ENCODE data around the gene CD96.

The CD96 gene

DNA sequence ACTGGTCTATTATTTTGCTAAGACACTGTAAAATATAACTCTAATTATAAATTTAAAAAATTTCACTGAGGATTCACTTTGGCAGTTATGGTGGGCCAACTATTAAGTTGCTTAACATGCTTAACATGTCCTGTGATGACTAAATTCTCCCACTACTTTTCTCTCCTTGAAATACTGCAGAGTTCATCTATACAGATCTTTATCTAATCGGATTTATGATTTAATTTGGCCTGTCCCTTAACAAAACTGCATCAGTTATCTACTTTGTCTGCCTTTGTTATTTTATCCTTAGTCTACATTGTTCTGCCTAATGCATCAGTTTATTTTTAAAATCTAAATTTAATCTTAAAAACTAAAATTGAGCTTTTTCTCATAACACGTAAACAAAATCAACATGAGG lies 26.4 kb downstream of the CD96 start:
- no peak for DNase-seq

DNA sequence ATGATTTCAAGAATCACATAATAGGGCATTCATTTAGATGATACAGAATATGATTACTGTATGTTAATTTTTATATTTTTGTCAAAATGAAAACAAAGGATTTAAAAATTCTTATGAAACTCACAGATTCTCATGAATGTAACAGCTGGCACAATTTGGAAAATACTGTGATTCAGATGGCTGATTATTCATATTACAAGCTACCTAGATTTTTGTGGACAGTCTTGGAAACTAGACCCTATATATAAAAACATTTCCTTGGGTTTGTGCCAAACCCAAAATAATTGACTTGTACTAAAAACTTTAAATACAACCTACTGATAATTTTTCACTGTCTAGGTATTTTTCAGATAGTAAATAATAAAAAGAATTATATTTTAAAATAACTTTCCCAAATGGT lies 26.9 kb downstream of the CD96 start:
- DNase-seq, result no peak

DNA sequence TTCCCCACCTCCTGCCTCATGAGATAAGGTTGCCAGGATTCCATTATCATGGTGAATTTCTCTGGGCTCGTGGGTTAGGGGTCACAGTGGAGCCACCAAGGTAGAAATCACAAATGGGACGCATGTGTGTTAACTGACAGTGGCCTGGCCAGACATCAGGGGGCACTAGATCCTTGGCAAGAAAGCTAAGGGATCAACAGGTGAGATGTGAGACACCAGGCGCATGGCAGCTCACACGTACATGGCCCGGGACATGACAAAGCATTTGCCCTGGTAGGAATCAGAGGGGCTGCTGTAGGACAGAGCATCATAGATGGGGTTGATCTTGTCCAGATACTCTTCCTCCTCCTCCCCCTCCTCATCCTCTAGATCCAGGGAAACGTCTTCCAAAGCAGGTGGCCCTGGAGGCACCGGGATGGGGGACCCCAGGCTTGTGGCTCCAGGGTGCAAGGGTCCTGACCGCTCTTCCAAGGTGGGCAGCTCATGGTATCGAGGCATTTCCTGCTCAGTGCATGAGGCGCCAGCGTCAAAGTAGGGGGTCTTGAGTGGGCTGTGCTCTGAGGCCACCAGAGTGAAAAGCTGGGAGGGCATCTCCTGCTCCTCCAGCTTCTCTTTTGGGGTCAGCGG lies 28.5 kb downstream of the CD96 start:
- DNase-seq, result no peak

DNA sequence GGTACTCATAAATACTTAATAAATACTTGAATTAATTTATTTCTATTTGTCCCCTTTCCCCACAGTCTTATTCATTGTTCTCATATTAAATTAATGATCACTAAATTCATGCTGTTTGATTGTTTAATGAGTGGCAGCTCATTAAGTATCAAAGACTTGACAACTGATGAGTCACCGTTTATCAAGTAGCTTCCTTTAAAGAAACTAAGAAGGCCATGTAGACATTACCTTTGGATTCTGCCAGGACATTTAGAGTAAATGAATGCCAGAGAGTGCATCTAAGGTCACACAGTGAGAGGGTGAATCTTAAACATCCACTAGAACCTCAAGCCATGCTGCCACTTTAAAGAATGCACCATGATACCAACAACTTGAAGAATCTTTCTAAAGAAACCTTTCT lies 29.3 kb downstream of the CD96 start:
- DNase-seq, result no peak

DNA sequence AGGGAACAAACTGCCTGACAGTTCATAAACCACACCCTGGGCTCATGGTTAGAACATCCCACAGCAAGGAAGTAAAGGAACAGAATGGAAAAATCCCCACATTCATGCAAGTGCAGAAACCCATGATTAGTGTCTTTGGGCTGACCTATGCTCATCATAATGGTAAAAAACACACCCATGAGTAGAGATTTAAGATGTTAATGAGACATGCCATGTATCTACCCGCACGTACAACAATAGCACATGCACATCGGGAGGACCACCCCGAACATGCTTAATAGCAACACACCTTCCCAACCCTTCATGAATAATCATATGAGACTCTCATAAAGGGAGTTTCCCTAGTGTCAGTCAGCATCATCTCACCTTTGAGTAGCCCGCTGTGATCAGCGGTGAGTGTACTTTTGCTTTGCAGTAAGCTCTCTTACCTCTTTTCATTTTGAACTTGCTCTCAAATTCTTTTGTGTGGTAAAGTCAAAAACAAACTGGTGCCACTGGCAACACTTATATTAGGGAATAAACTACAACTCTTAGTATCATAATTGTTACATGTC lies 30.0 kb downstream of the CD96 start:
- peak; percentile 28 for DNase-seq

DNA sequence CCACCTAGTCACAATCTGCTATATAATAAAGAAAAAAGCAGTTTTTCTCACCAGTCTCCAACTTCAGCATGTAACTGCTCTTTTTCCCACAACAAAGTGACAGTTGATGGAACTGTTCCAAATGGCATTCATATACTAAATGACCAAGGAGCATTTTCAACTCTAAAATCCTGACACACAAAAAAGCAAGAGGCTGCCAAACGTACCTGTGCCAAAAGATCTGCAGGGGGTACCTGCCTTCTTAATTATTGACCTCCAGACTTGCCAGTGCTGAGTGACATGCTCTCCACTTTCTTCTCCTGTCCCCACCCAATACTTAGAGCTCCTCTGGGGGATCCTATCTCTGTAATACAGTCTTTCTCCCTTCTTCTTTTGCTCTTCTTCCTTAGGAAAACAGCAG lies 35.1 kb downstream of the CD96 start:
- no peak for DNase-seq

DNA sequence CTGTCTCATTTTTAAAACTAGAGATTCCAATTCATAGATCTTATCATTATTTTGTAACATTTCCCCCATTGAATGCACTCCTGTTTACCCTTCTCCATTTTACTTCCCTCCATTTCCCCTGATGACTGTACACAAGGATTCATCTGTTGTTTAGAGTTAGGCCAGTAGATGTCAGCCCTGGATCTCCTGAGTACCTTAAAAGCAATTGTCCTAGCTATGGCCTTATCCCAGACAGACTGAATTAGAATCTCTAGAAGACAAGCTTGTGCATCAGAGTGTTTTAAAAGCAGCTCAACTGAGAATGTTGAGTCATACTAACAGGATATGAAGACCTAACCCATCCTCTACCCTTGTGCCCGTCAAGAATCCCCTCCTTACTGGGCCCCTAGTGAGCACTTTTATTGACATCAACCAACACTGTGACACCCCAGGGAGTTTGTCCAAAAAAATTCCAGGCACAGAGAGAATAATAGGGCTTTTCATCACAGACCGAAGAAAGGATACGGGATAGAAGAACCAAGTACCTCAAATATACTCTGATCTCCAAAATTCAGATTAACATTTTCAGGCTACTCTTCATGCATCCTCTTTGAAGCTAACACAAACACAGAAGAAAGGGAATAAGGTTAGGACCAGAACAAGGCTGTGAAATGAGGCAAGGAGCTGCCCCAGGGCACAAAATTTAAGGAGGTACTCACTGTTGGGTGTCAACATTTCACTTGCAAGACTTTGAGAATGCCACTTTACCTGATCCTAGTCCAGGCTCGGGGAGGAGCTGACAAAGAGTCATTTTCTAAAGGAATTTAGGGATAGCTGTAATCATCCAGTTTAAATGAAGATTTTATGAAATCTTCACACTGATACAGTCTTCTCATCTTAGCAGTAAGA lies 36.0 kb downstream of the CD96 start:
- DNase-seq, result peak; percentile 15

DNA sequence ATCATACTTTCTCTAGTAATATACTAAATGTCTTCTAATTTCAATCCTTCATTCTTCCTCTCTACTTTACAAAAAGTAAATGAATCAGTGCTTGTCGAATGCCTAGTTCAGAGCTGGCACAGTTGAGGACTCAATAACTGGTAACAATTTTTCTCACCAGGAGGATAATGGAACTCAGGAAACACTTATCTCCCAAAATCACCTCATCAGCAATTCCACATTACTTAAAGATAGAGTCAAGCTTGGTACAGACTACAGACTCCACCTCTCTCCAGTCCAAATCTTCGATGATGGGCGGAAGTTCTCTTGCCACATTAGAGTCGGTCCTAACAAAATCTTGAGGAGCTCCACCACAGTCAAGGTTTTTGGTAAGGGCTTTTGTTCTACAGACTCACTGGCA lies 36.9 kb downstream of the CD96 start:
- DNase-seq, result no peak

DNA sequence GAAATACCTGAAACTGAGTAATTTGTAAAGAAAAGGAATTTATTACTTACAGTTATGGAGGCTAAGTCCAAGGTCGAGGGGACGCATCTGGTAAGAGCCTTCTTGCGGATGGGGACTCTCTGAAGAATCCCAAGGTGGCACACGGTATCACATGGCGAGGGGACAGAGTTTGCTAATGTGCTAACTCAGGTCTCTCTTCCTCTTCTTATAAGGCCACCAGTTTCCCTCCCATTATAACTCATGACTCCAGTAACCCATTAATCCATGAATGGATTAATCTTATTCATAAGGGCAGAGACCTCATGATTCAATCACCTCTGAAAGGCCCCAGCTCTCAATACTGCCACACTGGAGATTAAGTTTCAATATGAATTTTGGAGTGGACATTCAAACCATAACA lies 37.5 kb downstream of the CD96 start:
- DNase-seq, result no peak

DNA sequence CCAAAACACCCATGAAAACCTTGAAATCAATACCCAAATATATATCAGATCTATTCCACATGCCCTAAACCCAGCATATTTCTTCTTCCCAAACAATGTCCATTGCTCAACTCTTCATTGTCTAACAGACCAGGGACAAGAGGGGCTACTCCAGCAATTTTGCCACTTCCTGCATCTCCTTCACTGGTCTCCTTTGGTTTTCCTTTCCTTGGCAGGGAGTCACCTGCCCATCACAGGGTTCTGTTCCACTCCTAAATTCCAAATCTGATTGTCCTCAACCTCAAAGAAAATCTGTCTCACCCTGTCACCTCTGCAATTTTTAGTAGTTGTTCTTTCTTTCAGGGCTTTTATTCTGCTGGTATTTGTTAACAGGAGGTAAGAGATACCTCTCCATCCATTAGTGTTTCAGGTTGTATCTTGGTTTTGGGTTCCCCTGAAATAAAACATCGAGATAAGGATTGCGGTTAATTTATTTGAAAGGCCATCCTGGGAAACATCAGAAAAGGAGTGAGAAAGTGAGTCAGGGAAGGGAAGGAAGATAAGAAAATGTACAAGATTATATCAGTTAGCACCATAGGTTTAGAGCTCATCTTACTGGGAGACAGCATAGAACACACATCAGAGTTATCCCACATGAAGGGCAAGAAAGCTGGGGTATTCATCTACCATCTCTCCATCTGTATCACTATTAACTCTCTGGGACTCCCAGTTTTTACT lies 39.6 kb downstream of the CD96 start:
- no peak for DNase-seq

DNA sequence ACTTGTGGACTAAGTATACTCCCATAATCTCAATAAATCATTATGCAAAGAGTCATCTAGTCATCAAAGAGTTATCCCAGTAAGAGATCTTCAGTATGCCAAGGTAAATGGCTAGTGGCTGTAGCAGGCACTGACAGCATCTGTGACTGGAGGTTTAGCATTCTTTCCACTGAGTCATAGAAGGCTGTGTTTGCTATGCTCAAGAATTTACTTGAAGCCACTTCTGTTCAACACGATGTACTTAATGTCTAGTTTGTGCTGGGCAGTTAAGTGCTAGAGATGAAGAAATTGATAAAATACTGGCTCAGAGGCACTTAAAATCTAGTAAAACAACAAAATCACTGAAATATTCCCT lies 40.1 kb downstream of the CD96 start:
- no peak for DNase-seq

DNA sequence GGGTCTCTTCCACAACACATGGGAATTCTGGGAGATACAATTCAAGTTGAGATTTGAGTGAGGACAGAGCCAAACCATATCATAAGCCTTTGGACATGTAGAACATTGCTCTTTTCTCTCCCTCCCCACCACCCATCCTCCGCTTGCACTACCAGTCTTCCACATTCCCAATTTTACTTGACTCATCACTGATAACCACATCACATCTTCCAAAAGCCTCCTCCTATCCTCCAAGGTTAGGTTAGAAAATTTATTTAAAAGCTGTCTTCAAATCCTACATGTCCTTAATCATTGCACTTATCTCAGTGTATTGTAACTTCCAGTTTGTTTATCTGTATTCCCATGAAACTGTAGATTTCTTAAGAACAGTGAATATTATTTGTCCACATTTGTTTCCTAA lies 42.7 kb downstream of the CD96 start:
- no peak for DNase-seq

DNA sequence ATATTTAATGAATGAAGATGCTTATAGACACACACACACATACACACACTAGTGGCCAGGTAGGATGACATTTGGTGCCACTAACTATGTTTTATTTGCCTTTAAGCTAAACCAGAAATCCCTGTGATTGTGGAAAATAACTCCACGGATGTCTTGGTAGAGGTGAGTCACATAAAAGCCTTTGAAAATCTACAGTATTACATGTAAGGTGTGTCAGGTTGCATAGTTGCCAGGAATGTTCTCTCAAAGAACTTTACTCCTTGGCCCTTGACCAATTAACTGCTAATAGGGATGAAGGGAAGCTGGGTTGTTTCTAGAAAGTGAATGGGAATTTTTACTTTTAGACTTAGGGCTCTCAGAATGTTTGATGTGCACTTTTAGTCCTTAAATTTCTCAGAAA lies 43.2 kb downstream of the CD96 start:
- no peak for DNase-seq

DNA sequence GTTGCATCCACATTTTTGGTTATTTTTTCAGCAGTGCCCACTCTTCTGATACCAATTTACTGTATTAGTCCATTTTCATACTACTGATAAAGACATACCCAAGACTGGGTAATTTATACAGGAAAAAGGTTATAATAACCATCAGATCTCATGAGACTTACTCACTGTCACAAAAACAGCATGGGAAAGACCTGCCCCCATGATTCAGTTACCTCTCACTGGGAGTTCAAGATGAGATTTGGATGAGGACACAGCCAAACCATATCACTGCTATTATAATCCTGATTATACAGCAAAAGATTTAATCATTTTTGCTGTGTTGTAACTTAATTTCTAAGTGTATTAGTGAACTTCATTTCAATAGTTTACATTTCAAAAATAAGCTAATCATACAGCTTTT lies 46.5 kb downstream of the CD96 start:
- no peak for DNase-seq

DNA sequence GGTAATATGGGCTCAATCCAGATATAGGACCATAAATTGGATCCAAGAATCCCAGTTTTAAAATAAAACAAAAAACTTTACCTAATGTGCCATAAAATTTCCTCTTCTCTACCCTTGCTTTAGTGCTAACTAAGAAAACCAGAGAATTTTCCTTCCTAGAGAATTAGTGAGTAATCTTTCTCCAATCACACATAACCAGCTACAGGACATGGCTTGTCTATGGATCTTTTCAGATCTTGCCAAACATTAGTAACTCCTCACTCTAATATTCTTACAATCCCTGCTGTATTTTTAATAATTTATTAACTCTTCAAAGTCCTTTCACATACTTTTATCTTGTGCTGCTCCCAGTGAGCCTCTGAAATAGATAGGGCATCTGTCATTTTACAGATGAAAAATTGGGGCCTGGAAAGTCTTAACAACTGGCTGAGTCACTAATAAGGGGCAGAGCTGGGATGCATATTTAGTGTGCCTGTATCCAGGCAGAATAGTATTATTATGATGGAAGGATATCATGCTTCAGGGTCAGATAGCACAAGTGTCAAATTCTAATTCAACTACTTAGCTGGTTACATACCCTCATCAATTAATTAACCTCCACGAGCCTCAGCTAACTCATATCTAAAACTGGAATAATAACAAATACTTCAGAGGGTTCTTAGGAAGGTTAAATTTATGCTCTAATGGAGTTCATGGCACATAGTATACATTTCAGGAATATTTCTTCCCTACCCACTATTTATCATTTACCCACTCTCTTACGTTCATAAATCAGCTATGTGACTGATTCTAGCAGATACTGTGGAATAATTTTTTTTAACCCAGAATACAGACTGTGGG lies 47.5 kb downstream of the CD96 start:
- DNase-seq, result no peak

DNA sequence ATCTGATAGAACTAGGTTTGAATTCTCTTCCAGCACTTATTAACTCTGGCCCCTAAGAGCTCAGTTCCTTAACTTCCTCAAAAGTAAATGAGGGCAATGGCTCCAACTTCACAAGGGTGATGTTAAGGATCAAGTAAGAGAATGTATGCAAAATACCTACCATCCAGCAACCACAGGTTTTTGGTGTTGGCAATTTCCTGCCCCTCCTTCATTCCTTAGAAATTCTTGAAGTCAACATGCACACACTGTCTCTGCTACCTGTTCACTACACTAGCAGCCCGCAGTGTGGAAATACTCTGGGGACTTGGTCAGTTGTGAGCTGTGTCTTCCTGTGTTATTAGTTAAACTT lies 48.1 kb downstream of the CD96 start:
- no peak for DNase-seq

DNA sequence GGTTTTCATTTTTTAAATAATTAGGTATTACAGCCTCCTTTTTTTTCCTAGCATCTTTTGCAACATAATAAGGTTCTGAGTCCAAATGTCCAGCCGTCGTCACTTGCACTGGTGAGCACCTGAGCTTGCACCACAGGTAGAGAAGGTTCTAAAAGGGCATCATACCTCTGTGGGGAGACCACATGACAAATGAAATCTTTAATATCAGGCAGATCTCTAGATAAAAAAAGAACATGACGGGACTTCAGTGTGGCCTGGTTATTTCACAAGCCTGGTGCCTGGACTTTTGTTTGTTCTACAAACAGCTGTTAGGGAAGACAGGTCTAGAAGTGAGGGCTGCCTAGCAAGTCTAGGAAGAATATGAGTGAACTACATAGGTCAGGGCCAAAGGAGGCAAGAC lies 49.6 kb downstream of the CD96 start:
- no peak for DNase-seq

DNA sequence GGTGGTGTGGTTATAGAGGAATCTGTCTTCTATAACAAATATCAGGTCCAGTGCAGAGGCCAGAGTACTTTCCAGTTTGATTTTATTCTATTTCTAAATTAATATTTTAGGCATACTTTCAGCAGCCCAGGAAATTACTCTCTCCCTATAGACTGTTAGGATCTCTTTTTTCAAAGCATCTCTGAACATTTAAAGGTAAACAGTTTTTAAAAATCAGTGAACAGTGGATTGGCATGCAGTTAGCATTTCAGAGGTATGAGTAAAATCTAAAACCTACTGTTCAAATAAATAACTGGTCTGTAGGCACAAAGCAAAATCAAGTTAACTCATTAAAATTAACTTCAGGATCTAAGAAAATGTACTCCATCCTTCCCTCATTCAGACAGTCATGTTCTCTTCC lies 50.1 kb downstream of the CD96 start:
- DNase-seq, result no peak

DNA sequence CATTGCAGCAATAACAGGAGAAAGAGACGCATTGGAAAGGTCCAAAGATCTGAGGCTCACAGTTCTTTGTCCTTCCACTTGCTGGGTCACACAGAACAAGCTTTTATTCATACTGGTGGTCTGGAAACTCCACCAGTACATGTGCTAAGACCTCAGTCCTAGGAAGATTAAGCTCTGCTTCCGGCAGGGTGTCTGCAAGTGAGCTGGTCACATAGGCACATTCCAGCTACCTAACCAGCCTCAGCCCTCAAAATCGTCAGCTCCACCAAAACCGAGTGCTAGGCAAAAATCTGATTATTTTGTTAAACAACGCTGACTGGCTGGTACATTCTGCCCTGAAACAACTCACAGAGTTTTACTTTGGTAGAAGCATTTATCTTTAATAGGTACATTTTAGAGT lies 50.9 kb downstream of the CD96 start:
- no peak for DNase-seq

DNA sequence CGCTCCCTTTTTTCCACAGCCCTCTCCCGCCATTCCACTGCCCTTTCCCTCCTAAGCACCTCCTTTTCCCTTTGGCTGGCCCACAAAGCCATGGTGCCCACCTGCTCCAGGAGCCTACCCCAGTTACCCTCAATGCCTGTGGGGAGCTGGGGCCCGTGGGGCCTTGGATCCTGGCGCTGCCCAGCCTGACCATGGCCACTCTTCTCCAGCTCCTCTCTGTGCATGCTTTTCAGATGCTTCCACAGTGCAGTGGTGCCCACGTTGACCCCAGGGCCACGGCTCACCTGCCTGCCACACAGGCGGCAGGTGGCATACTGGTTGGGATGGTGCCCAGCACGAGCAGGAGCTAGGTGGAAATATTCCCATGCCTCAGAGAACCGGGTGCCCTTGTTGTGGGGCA lies 51.7 kb downstream of the CD96 start:
- DNase-seq, result no peak

DNA sequence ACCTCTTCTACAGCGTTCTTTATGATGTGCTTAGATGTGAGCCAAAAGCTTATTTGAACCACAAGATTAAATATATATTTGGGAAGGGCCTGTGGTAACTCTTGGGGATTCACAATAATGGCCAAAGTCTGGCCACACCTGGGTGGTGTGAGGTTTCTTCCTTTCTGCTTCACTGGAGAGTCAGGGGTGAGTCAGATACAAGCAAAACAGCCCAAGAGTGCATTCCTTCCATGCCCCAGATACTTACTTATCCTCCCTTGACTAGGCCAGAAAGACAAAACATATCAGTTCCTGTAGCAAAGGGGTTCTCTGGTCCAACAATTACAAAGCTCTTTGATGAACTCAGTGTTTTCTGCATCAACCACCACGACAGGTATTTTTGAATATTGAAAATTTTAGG lies 52.2 kb downstream of the CD96 start:
- DNase-seq, result no peak

DNA sequence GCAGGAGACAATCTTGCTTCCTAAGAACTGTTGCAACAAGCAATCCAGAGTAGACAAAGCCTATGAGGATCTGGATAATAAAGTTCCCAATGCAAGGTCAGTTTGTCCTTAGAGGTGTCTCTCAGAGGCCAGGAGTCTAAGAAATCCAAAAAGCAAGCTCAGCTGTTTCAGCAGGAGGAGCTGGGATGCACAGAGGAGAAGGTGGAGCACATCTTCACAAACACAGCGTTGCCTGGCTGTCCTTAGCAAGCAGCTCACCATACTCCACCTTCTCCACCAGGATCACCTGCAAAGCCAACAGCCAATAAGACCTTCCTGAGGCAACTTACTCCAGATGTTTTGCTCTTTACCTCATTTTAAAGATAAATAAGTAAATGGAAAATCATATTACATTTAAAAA lies 52.8 kb downstream of the CD96 start:
- no peak for DNase-seq

DNA sequence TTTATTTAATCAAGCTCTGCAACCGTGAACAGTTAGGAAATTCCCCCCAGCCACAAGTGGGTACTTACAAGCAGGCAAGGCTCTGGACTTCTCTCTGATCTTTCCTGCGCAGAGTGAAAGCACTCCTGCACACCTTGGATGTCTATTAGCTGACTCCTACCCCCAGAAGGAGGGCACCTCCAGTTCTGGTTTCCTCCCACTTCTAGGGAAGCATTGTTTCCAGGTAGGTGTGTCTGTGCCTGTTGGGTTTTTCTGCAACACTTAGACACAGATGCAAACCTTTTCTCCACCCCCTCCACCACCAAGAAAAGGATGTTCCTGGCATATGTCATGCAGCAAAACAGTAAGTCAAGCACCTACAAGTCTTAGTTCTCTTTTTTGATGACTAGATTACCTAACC lies 53.2 kb downstream of the CD96 start, which contains the start of gene ZBED2:
Gene ZBED2 (minus strand): TSS at position 115 of the 400 bp plus-strand sequence. CDS start 1,145 bp downstream, outside the sequence.
- DNase-seq, result no peak
